ENCODE measurements around the gene XCR1. TPM values are rescaled to one million over a fixed set of nuclear protein-coding genes. Genes with fewer than 3 reads are reported as not detected.
"Not testable (repeated sequence)": the region's sequence is repeated elsewhere in the genome, so short reads cannot be mapped to it uniquely, and the experiment has no call there.

Gene XCR1
- total RNA-seq, 2 experiments from 2014 or later = 0.05 TPM; not detected in 1

- ChIA-PET CTCF (interaction anchor here (0.6 to 2.1 kb wide), 4 partner anchors 10 to 467 kb away, joined by 3 to 5 read pairs (median 3); no protein-coding TSS in a partner anchor), POLR2A (interaction anchor here (0.7 to 1.0 kb wide), 3 partner anchors 23 to 55 kb away, joined by 3 to 4 read pairs (median 3); no protein-coding TSS in a partner anchor)
- H3K36me3 Mint-ChIP-seq = no peaks in the 10 kb centered on the region
- H3K4me3 Mint-ChIP-seq = no peak overlapping the region
- intact Hi-C loops (cut with micrococcal nuclease) = loop anchor here (2.0 kb wide), 1 partner anchor 25 kb away; the partner anchor contains the start of gene FYCO1
- no peak overlapping the region for H3K27ac Mint-ChIP-seq
- DNase-seq = peak; percentile 74
- H3K27me3 Mint-ChIP-seq = peaks cover 6% of the 10 kb centered on the region
- no peaks in the 10 kb centered on the region for H3K9me3 Mint-ChIP-seq
- H3K4me1 Mint-ChIP-seq (ENCODE audit: low read depth) = peaks cover 16% of the 10 kb centered on the region
These were observed 7.6 kb downstream of the XCR1 start for GRCh38 chr3:46019707-46020106.

GRCh38 chr3:46017720-46018119, 9.6 kb downstream of the XCR1 start:
- Mint-ChIP-seq H3K4me1 (ENCODE audit: low read depth) (peaks cover 16% of the 10 kb centered on the region), H3K4me3 (no peak overlapping the region), H3K9me3 (no peaks in the 10 kb centered on the region), H3K36me3 (no peaks in the 10 kb centered on the region), H3K27me3 (peaks cover 8% of the 10 kb centered on the region), H3K27ac (no peak overlapping the region)
- ChIA-PET POLR2A (interaction anchor here (1.0 kb wide), 1 partner anchor 25 kb away, joined by 4 read pairs; no protein-coding TSS in a partner anchor), CTCF (no interaction called here)
- DNase-seq = peak; percentile 44
- intact Hi-C loops (cut with micrococcal nuclease) = loop anchor here (2.0 kb wide), 1 partner anchor 23 kb away; the partner anchor contains the start of gene FYCO1

GRCh38 chr3:46013316-46014094, 13.8 kb downstream of the XCR1 start:
- no peak overlapping the region for H3K4me3 Mint-ChIP-seq
- CTCF ChIA-PET = no interaction called here
- H3K9me3 Mint-ChIP-seq = no peaks in the 10 kb centered on the region

GRCh38 chr3:46012246-46012645, 15.0 kb downstream of the XCR1 start:
- Mint-ChIP-seq H3K36me3 (no peaks in the 10 kb centered on the region), H3K4me3 (no peak overlapping the region), H3K27me3 (peaks cover 10% of the 10 kb centered on the region), H3K9me3 (no peaks in the 10 kb centered on the region), H3K4me1 (ENCODE audit: low read depth) (peaks cover 11% of the 10 kb centered on the region), H3K27ac (no peak overlapping the region)
- ChIA-PET POLR2A (no interaction called here), CTCF (no interaction called here)
- DNase-seq = no peak
- intact Hi-C loops (cut with micrococcal nuclease) = no loop called here

More at GRCh38 chr3:46013316-46014094, 13.8 kb downstream of the XCR1 start:
- no peak for DNase-seq
- Mint-ChIP-seq H3K4me1 (ENCODE audit: low read depth) (peaks cover 13% of the 10 kb centered on the region), H3K27me3 (peaks cover 10% of the 10 kb centered on the region), H3K36me3 (no peaks in the 10 kb centered on the region), H3K27ac (no peak overlapping the region)
- POLR2A ChIA-PET = no interaction called here
- intact Hi-C loops (cut with micrococcal nuclease) = no loop called here

- intact Hi-C loops (cut with micrococcal nuclease) = no loop called here
- POLR2A ChIA-PET = interaction anchor here (1.7 kb wide), 1 partner anchor 67 kb away, joined by 5 read pairs; the partner anchor contains the start of gene CXCR6
- H3K27me3 Mint-ChIP-seq = peaks cover 10% of the 10 kb centered on the region
- H3K27ac Mint-ChIP-seq = no peak overlapping the region
- H3K9me3 Mint-ChIP-seq = no peaks in the 10 kb centered on the region
- H3K4me1 Mint-ChIP-seq (ENCODE audit: low read depth) = peaks cover 11% of the 10 kb centered on the region
- no peak for DNase-seq
- CTCF ChIA-PET = interaction anchor here (0.6 to 1.1 kb wide), 3 partner anchors 68 to 89 kb away, joined by 3 to 5 read pairs (median 4); no protein-coding TSS in a partner anchor
- H3K36me3 Mint-ChIP-seq = no peaks in the 10 kb centered on the region
- H3K4me3 Mint-ChIP-seq = no peak overlapping the region
These were observed 16.7 kb downstream of the XCR1 start for GRCh38 chr3:46010519-46011113.

- Mint-ChIP-seq H3K36me3 (no peaks in the 10 kb centered on the region), H3K27ac (no peak overlapping the region), H3K9me3 (no peaks in the 10 kb centered on the region), H3K27me3 (peaks cover 9% of the 10 kb centered on the region), H3K4me3 (no peak overlapping the region), H3K4me1 (ENCODE audit: low read depth) (peaks cover 11% of the 10 kb centered on the region)
- POLR2A ChIA-PET = no interaction called here
- DNase-seq = no peak
- CTCF ChIA-PET = interaction anchor here (0.8 kb wide), 2 partner anchors 70 to 71 kb away, joined by 3 read pairs; no protein-coding TSS in a partner anchor
- intact Hi-C loops (cut with micrococcal nuclease) = no loop called here
These were observed 19.2 kb downstream of the XCR1 start for GRCh38 chr3:46008058-46008457.

- DNase-seq = no peak
- intact Hi-C loops (cut with micrococcal nuclease) = no loop called here
- Mint-ChIP-seq H3K4me3 (no peak overlapping the region), H3K27ac (no peak overlapping the region), H3K9me3 (no peaks in the 10 kb centered on the region), H3K27me3 (peaks cover 8% of the 10 kb centered on the region), H3K4me1 (ENCODE audit: low read depth) (peaks cover 11% of the 10 kb centered on the region), H3K36me3 (no peaks in the 10 kb centered on the region)
- POLR2A ChIA-PET = no interaction called here
- CTCF ChIA-PET = no interaction called here
These were observed 20.0 kb downstream of the XCR1 start for GRCh38 chr3:46007280-46007679.

- CTCF ChIA-PET = no interaction called here
- H3K36me3 Mint-ChIP-seq = no peaks in the 10 kb centered on the region
- no peak overlapping the region for H3K4me3 Mint-ChIP-seq
- intact Hi-C loops (cut with micrococcal nuclease) = no loop called here
- no peak overlapping the region for H3K27ac Mint-ChIP-seq
- H3K4me1 Mint-ChIP-seq (ENCODE audit: low read depth) = peaks cover 11% of the 10 kb centered on the region
- H3K9me3 Mint-ChIP-seq = no peaks in the 10 kb centered on the region
- POLR2A ChIA-PET = no interaction called here
- H3K27me3 Mint-ChIP-seq = peaks cover 7% of the 10 kb centered on the region
- no peak for DNase-seq
These were observed 20.8 kb downstream of the XCR1 start for GRCh38 chr3:46006238-46007032.

- CTCF ChIA-PET; intact Hi-C loops (cut with micrococcal nuclease); H3K9me3 Mint-ChIP-seq; POLR2A ChIA-PET; H3K4me1 Mint-ChIP-seq (ENCODE audit: low read depth); DNase-seq; H3K27me3 Mint-ChIP-seq; H3K27ac Mint-ChIP-seq; H3K4me3 Mint-ChIP-seq; H3K36me3 Mint-ChIP-seq: not testable (repeated sequence)
These were observed 23.6 kb downstream of the XCR1 start for GRCh38 chr3:46003706-46004105.

GRCh38 chr3:46001178-46001577, 26.1 kb downstream of the XCR1 start:
- Mint-ChIP-seq H3K27me3 (no peaks in the 10 kb centered on the region), H3K4me3 (no peak overlapping the region), H3K27ac (no peak overlapping the region), H3K36me3 (no peaks in the 10 kb centered on the region), H3K4me1 (ENCODE audit: low read depth) (peaks cover 8% of the 10 kb centered on the region), H3K9me3 (no peaks in the 10 kb centered on the region)
- intact Hi-C loops (cut with micrococcal nuclease) = no loop called here
- ChIA-PET CTCF (interaction anchor here (1.3 kb wide), 1 partner anchor 62 kb away, joined by 3 read pairs; no protein-coding TSS in a partner anchor), POLR2A (no interaction called here)
- DNase-seq = no peak

- H3K9me3 Mint-ChIP-seq = no peaks in the 10 kb centered on the region
- no peak overlapping the region for H3K4me3 Mint-ChIP-seq
- CTCF ChIA-PET = no interaction called here
- intact Hi-C loops (cut with micrococcal nuclease) = no loop called here
- H3K27ac Mint-ChIP-seq = no peak overlapping the region
- H3K4me1 Mint-ChIP-seq (ENCODE audit: low read depth) = peaks cover 27% of the 10 kb centered on the region
- H3K36me3 Mint-ChIP-seq = peaks cover 3% of the 10 kb centered on the region
- DNase-seq = no peak
- POLR2A ChIA-PET = no interaction called here
- no peaks in the 10 kb centered on the region for H3K27me3 Mint-ChIP-seq
These were observed 29.3 kb downstream of the XCR1 start for GRCh38 chr3:45997942-45998341.

- H3K9me3 Mint-ChIP-seq; H3K27ac Mint-ChIP-seq; DNase-seq; POLR2A ChIA-PET; H3K36me3 Mint-ChIP-seq; intact Hi-C loops (cut with micrococcal nuclease); H3K4me3 Mint-ChIP-seq; H3K27me3 Mint-ChIP-seq: not testable (repeated sequence)
- H3K4me1 Mint-ChIP-seq (ENCODE audit: low read depth) = peaks cover 32% of the 10 kb centered on the region
- CTCF ChIA-PET = interaction anchor here (1.2 to 2.0 kb wide), 2 partner anchors 59 to 82 kb away, joined by 4 to 5 read pairs; no protein-coding TSS in a partner anchor
These were observed 29.8 kb downstream of the XCR1 start for GRCh38 chr3:45997499-45997898.
